Mesodermal cell (in vitro differentiated cells): ENCODE measurements around the gene MARCHF6. TPM values are rescaled to one million over a fixed set of nuclear protein-coding genes. Genes with fewer than 3 reads are reported as not detected.
"Not testable (repeated sequence)": the region's sequence is repeated elsewhere in the genome, so short reads cannot be mapped to it uniquely, and the experiment has no call there.

Source experiments
- H3K27ac ChIP-seq: 2 replicates; pipeline ENCODE4 v1.7.0; 2013; ENCODE audit warnings: mild to moderate bottlenecking, low read depth, low read length, moderate library complexity; ENCODE audit not compliant: severe bottlenecking
- H3K36me3 ChIP-seq: 2 replicates; pipeline ENCODE4 v1.7.1; 2013; ENCODE audit warnings: mild to moderate bottlenecking, low read length, moderate library complexity; ENCODE audit not compliant: control insufficient read depth, insufficient read depth
- H3K4me1 ChIP-seq: one replicate; pipeline ENCODE4 v1.7.1; 2013; ENCODE audit warnings: mild to moderate bottlenecking, low read length; ENCODE audit not compliant: insufficient read depth, control insufficient read depth, poor library complexity, severe bottlenecking
- H3K4me3 ChIP-seq: 2 replicates; pipeline ENCODE4 v1.7.0; 2013; ENCODE audit warnings: low read length, control low read depth, mild to moderate bottlenecking; ENCODE audit not compliant: insufficient read depth, poor library complexity, severe bottlenecking; ENCODE audit errors: extremely low read depth
- H3K9me3 ChIP-seq: 2 replicates; pipeline ENCODE4 v1.7.1; 2013; ENCODE audit warnings: mild to moderate bottlenecking, low read length, moderate library complexity; ENCODE audit not compliant: control insufficient read depth
- WGBS, 2 experiments: methylation state at CpG; one replicate each; pipeline ENCODE4 v1.1.5; 2013; ENCODE audit warnings: missing lambda C conversion rate in 2 of 2; ENCODE audit not compliant: insufficient coverage in 2 of 2; 5-methylcytosine and 5-hydroxymethylcytosine counted together
- polyA plus RNA-seq, 2 experiments: library from polyadenylated mRNA; stranded (reverse); fragments of 50-300 nt; gene quantifications; one replicate each; pipeline ENCODE4 v1.2.3, GENCODE V29; 2013

MARCHF6 gene
- polyA plus RNA-seq (2013, experiment 1 of 2): 92.8 TPM
- polyA plus RNA-seq (2013, experiment 2 of 2): 83.4 TPM

GRCh38 chr5:10353241-10354047, at the start of gene MARCHF6:
MARCHF6 (plus strand) TSS chr5:10353695; CDS start chr5:10353899, 204 bp downstream.
- H3K4me1 ChIP-seq: peaks cover 8% of the 10 kb centered on the region
- 0% methylated on average over 59 to 79 of the region's 92 CpGs for WGBS, 2 experiments
- H3K4me3 ChIP-seq: peak within 1 kb of the TSS; percentile 90
- no peaks in the 10 kb centered on the region for H3K36me3 ChIP-seq
- peak within 1 kb of the TSS; percentile 97 for H3K27ac ChIP-seq
- no peaks in the 10 kb centered on the region for H3K9me3 ChIP-seq

- Histone ChIP-seq H3K36me3 (no peaks in the 10 kb centered on the region), H3K4me3 (no peak overlapping the region), H3K4me1 (no peaks in the 10 kb centered on the region), H3K27ac (no peak overlapping the region), H3K9me3 (no peaks in the 10 kb centered on the region)
- WGBS, 2 experiments: 64 to 66% methylated on average over 4 to 5 of the region's 5 CpGs
These were observed 49.8 kb upstream of the MARCHF6 start for GRCh38 chr5:10303699-10304170.

- no peak overlapping the region for H3K27ac ChIP-seq
- no peaks in the 10 kb centered on the region for H3K36me3 ChIP-seq
- H3K4me1 ChIP-seq: no peaks in the 10 kb centered on the region
- 90 to 92% methylated on average over 3 to 5 of the region's 5 CpGs for WGBS, 2 experiments
- no peaks in the 10 kb centered on the region for H3K9me3 ChIP-seq
- no peak overlapping the region for H3K4me3 ChIP-seq
These were observed 48.6 kb upstream of the MARCHF6 start for GRCh38 chr5:10304932-10305331.

GRCh38 chr5:10306114-10306513, 47.4 kb upstream of the MARCHF6 start:
- 32 to 43% methylated on average over 3 of the region's 5 CpGs for WGBS, 2 experiments
- no peaks in the 10 kb centered on the region for H3K4me1 ChIP-seq
- H3K9me3 ChIP-seq: no peaks in the 10 kb centered on the region
- no peak overlapping the region for H3K27ac ChIP-seq
- peak overlapping the region; percentile 51 for H3K4me3 ChIP-seq
- no peaks in the 10 kb centered on the region for H3K36me3 ChIP-seq

- 51 to 52% methylated on average over 5 to 6 of the region's 8 CpGs for WGBS, 2 experiments
- Histone ChIP-seq H3K9me3 (no peaks in the 10 kb centered on the region), H3K36me3 (no peaks in the 10 kb centered on the region), H3K4me1 (no peaks in the 10 kb centered on the region), H3K27ac (no peak overlapping the region), H3K4me3 (peak overlapping the region; percentile 51)
These were observed 46.7 kb upstream of the MARCHF6 start for GRCh38 chr5:10306806-10307205.

GRCh38 chr5:10307206-10308148, 46.0 kb upstream of the MARCHF6 start, which contains the start of gene CMBL:
CMBL (minus strand) TSS chr5:10307902; CDS start chr5:10290762, 17,140 bp downstream.
- H3K36me3 ChIP-seq: no peaks in the 10 kb centered on the region
- 5 to 6% methylated on average over 47 to 52 of the region's 56 CpGs for WGBS, 2 experiments
- no peaks in the 10 kb centered on the region for H3K4me1 ChIP-seq
- no peak within 1 kb of the TSS for H3K27ac ChIP-seq
- H3K4me3 ChIP-seq: peak within 1 kb of the TSS; percentile 51
- no peaks in the 10 kb centered on the region for H3K9me3 ChIP-seq

- no peak overlapping the region for H3K27ac ChIP-seq
- no peaks in the 10 kb centered on the region for H3K36me3 ChIP-seq
- H3K4me1 ChIP-seq: no peaks in the 10 kb centered on the region
- 69 to 86% methylated on average over 3 to 4 of the region's 6 CpGs for WGBS, 2 experiments
- no peaks in the 10 kb centered on the region for H3K9me3 ChIP-seq
- H3K4me3 ChIP-seq: no peak overlapping the region
These were observed 44.7 kb upstream of the MARCHF6 start for GRCh38 chr5:10308844-10309243.

- Histone ChIP-seq H3K4me1 (no peaks in the 10 kb centered on the region), H3K9me3 (no peaks in the 10 kb centered on the region), H3K27ac (no peak overlapping the region), H3K4me3 (no peak overlapping the region), H3K36me3 (no peaks in the 10 kb centered on the region)
- WGBS, 2 experiments: 80 to 83% methylated on average over 1 to 3 of the region's 8 CpGs
These were observed 43.3 kb upstream of the MARCHF6 start for GRCh38 chr5:10310066-10310779.

- H3K4me3 ChIP-seq, H3K4me1 ChIP-seq, H3K9me3 ChIP-seq, H3K36me3 ChIP-seq, H3K27ac ChIP-seq: not testable (repeated sequence)
- WGBS, 2 experiments: 77 to 93% methylated on average over 3 to 4 of the region's 8 CpGs
These were observed 42.5 kb upstream of the MARCHF6 start for GRCh38 chr5:10310835-10311570.
